Activated naive CD8-positive, alpha-beta T cell treated with anti-CD3 and anti-CD28 coated beads, Interleukin-2, amount 10 ng/mL, durations not matched to agents 7 days and 5 days (primary cell): Measurements from ENCODE around the gene NELL2. TPM values are rescaled to one million over a fixed set of nuclear protein-coding genes. Genes with fewer than 3 reads are reported as not detected.

Source experiments
- ATAC-seq: fragments of 150-1000 bp; cut with Tn5 transposase; one replicate; pipeline ENCODE4 v1.10.0; 2021; ENCODE audit warnings: low read depth, moderate library complexity
- POLR2A ChIA-PET: fragments of 350-600 bp; sonication (Branson Sonifier 250); formaldehyde crosslinking; loops from one replicate; lab custom pipeline; 2021; ENCODE audit warnings: antibody characterized with exemption; lab: Charles Lee
- DNase-seq: peaks from one replicate; pipeline ENCODE4 v3.0.0; 2021
- H3K27ac Mint-ChIP-seq: one replicate; pipeline ENCODE4 v1.8.0; 2022; ENCODE audit warnings: mild to moderate bottlenecking, mixed read lengths
- H3K27me3 Mint-ChIP-seq: one replicate; pipeline ENCODE4 v1.8.0; 2022; ENCODE audit warnings: mild to moderate bottlenecking, moderate library complexity, mixed read lengths
- H3K36me3 Mint-ChIP-seq: one replicate; pipeline ENCODE4 v1.8.0; 2021; ENCODE audit warnings: mild to moderate bottlenecking, mixed read lengths
- H3K4me1 Mint-ChIP-seq: one replicate; pipeline ENCODE4 v1.8.0; 2021; ENCODE audit warnings: mixed read lengths
- H3K4me3 Mint-ChIP-seq: one replicate; pipeline ENCODE4 v1.8.0; 2022; ENCODE audit warnings: mild to moderate bottlenecking, moderate library complexity, mixed read lengths
- H3K9me3 Mint-ChIP-seq: one replicate; pipeline ENCODE4 v1.8.0; 2021; ENCODE audit warnings: mixed read lengths
- total RNA-seq, 2 experiments: library from RNA; stranded (reverse); gene quantifications; one replicate each; pipeline ENCODE4 v1.2.3, GENCODE V29; 2021

The NELL2 gene
- total RNA-seq, 2 experiments from 2014 or later, result 147 to 161 TPM

- Mint-ChIP-seq H3K4me1 (peaks cover 38% of the 10 kb centered on the region), H3K27ac (no peak overlapping the region), H3K27me3 (no peaks in the 10 kb centered on the region), H3K9me3 (no peaks in the 10 kb centered on the region), H3K36me3 (peaks cover 15% of the 10 kb centered on the region), H3K4me3 (no peak overlapping the region)
- peak; percentile 86 for ATAC-seq
- POLR2A ChIA-PET, result interaction anchor here (0.7 to 1.8 kb wide), 4 partner anchors 12 to 63 kb away, joined by 3 to 11 read pairs (median 4); no protein-coding TSS in a partner anchor
- no peak for DNase-seq
Measured at GRCh38 chr12:44812062-44812461, 64.1 kb downstream of the NELL2 start.

- peaks cover 10% of the 10 kb centered on the region for H3K4me1 Mint-ChIP-seq
Measured at GRCh38 chr12:44804068-44804467, 72.0 kb downstream of the NELL2 start.

GRCh38 chr12:44795970-44796369, 80.1 kb downstream of the NELL2 start:
- POLR2A ChIA-PET, result interaction anchor here (1.3 kb wide), 1 partner anchor 80 kb away, joined by 3 read pairs; the partner anchor contains the start of gene NELL2
- Mint-ChIP-seq H3K36me3 (peaks cover 23% of the 10 kb centered on the region), H3K4me3 (no peak overlapping the region), H3K27me3 (no peaks in the 10 kb centered on the region), H3K27ac (no peak overlapping the region), H3K4me1 (peaks cover 4% of the 10 kb centered on the region), H3K9me3 (no peaks in the 10 kb centered on the region)
- DNase-seq (no peak), ATAC-seq (no peak)

More at GRCh38 chr12:44804068-44804467, 72.0 kb downstream of the NELL2 start:
- Mint-ChIP-seq H3K36me3 (peaks cover 17% of the 10 kb centered on the region), H3K4me3 (no peak overlapping the region), H3K27me3 (no peaks in the 10 kb centered on the region), H3K27ac (no peak overlapping the region), H3K9me3 (no peaks in the 10 kb centered on the region)
- POLR2A ChIA-PET, result no interaction called here
- DNase-seq, result no peak
- ATAC-seq, result no peak

GRCh38 chr12:44788731-44789130, 87.4 kb downstream of the NELL2 start:
- POLR2A ChIA-PET, result interaction anchor here (1.0 kb wide), 1 partner anchor 37 kb away, joined by 3 read pairs; no protein-coding TSS in a partner anchor
- Mint-ChIP-seq H3K9me3 (peaks cover 2% of the 10 kb centered on the region), H3K4me1 (peaks cover 6% of the 10 kb centered on the region), H3K4me3 (no peak overlapping the region), H3K27ac (no peak overlapping the region), H3K27me3 (no peaks in the 10 kb centered on the region), H3K36me3 (peaks cover 47% of the 10 kb centered on the region)
- DNase-seq, result no peak
- ATAC-seq, result no peak

- ATAC-seq (no peak), DNase-seq (no peak)
- H3K4me3 Mint-ChIP-seq, result no peak overlapping the region
- no peak overlapping the region for H3K27ac Mint-ChIP-seq
- peaks cover 17% of the 10 kb centered on the region for H3K4me1 Mint-ChIP-seq
- H3K27me3 Mint-ChIP-seq, result no peaks in the 10 kb centered on the region
- POLR2A ChIA-PET, result interaction anchor here (0.7 to 2.1 kb wide), 2 partner anchors 93 to 96 kb away, joined by 3 to 5 read pairs; partner anchors contain the start of gene NELL2
- H3K36me3 Mint-ChIP-seq, result peaks cover 41% of the 10 kb centered on the region
- peaks cover 7% of the 10 kb centered on the region for H3K9me3 Mint-ChIP-seq
Measured at GRCh38 chr12:44780221-44780790, 95.8 kb downstream of the NELL2 start.

GRCh38 chr12:44779766-44780165, 96.3 kb downstream of the NELL2 start:
- no peak for ATAC-seq

GRCh38 chr12:44778863-44779262, 97.3 kb downstream of the NELL2 start:
- Mint-ChIP-seq H3K27me3 (no peaks in the 10 kb centered on the region), H3K4me3 (no peak overlapping the region), H3K9me3 (peaks cover 7% of the 10 kb centered on the region), H3K27ac (no peak overlapping the region), H3K36me3 (peaks cover 31% of the 10 kb centered on the region), H3K4me1 (peaks cover 16% of the 10 kb centered on the region)
- ATAC-seq, result no peak
- DNase-seq, result no peak
- POLR2A ChIA-PET, result no interaction called here

More at GRCh38 chr12:44779766-44780165, 96.3 kb downstream of the NELL2 start:
- DNase-seq, result no peak
- Mint-ChIP-seq H3K4me3 (no peak overlapping the region), H3K9me3 (peaks cover 7% of the 10 kb centered on the region), H3K4me1 (peaks cover 17% of the 10 kb centered on the region), H3K27me3 (no peaks in the 10 kb centered on the region), H3K27ac (no peak overlapping the region), H3K36me3 (peaks cover 37% of the 10 kb centered on the region)
- POLR2A ChIA-PET, result interaction anchor here (0.7 to 2.1 kb wide), 2 partner anchors 94 to 96 kb away, joined by 3 to 5 read pairs; partner anchors contain the start of gene NELL2

GRCh38 chr12:44777044-44777443, 99.1 kb downstream of the NELL2 start:
- DNase-seq, result no peak
- H3K27ac Mint-ChIP-seq, result no peak overlapping the region
- peaks cover 30% of the 10 kb centered on the region for H3K36me3 Mint-ChIP-seq
- H3K4me1 Mint-ChIP-seq, result peaks cover 13% of the 10 kb centered on the region
- peaks cover 4% of the 10 kb centered on the region for H3K9me3 Mint-ChIP-seq
- H3K4me3 Mint-ChIP-seq, result no peak overlapping the region
- H3K27me3 Mint-ChIP-seq, result no peaks in the 10 kb centered on the region
- POLR2A ChIA-PET, result no interaction called here
- ATAC-seq, result no peak

- ATAC-seq (no peak), DNase-seq (no peak)
- POLR2A ChIA-PET, result no interaction called here
- no peak overlapping the region for H3K27ac Mint-ChIP-seq
- H3K4me1 Mint-ChIP-seq, result peaks cover 13% of the 10 kb centered on the region
- no peak overlapping the region for H3K4me3 Mint-ChIP-seq
- H3K36me3 Mint-ChIP-seq, result peaks cover 27% of the 10 kb centered on the region
- peaks cover 1% of the 10 kb centered on the region for H3K9me3 Mint-ChIP-seq
- no peaks in the 10 kb centered on the region for H3K27me3 Mint-ChIP-seq
Measured at GRCh38 chr12:44775901-44776300, 100.2 kb downstream of the NELL2 start.

- DNase-seq, result peak; percentile 66
- Mint-ChIP-seq H3K27me3 (no peaks in the 10 kb centered on the region), H3K27ac (no peak overlapping the region), H3K4me1 (peaks cover 6% of the 10 kb centered on the region), H3K36me3 (peaks cover 17% of the 10 kb centered on the region), H3K4me3 (no peak overlapping the region), H3K9me3 (peaks cover under 1% of the 10 kb centered on the region)
- POLR2A ChIA-PET, result interaction anchor here (0.6 to 1.0 kb wide), 2 partner anchors 51 to 99 kb away, joined by 4 read pairs; no protein-coding TSS in a partner anchor
- ATAC-seq, result no peak
Measured at GRCh38 chr12:44774815-44775411, 101.2 kb downstream of the NELL2 start.

GRCh38 chr12:44771485-44772021, 104.6 kb downstream of the NELL2 start:
- Mint-ChIP-seq H3K9me3 (no peaks in the 10 kb centered on the region), H3K36me3 (peaks cover 16% of the 10 kb centered on the region), H3K4me3 (no peak overlapping the region), H3K27ac (no peak overlapping the region), H3K4me1 (no peaks in the 10 kb centered on the region), H3K27me3 (no peaks in the 10 kb centered on the region)
- ATAC-seq, result no peak
- POLR2A ChIA-PET, result no interaction called here
- DNase-seq, result no peak

GRCh38 chr12:44765796-44766195, 110.3 kb downstream of the NELL2 start:
- no peaks in the 10 kb centered on the region for H3K27me3 Mint-ChIP-seq
- peaks cover 3% of the 10 kb centered on the region for H3K9me3 Mint-ChIP-seq
- no peak for DNase-seq
- peaks cover 32% of the 10 kb centered on the region for H3K36me3 Mint-ChIP-seq
- H3K4me1 Mint-ChIP-seq, result no peaks in the 10 kb centered on the region
- POLR2A ChIA-PET, result no interaction called here
- ATAC-seq, result no peak
- no peak overlapping the region for H3K27ac Mint-ChIP-seq
- no peak overlapping the region for H3K4me3 Mint-ChIP-seq

GRCh38 chr12:44763021-44763420, 113.1 kb downstream of the NELL2 start:
- Mint-ChIP-seq H3K4me3 (no peak overlapping the region), H3K9me3 (peaks cover 9% of the 10 kb centered on the region), H3K27me3 (no peaks in the 10 kb centered on the region), H3K4me1 (peaks cover 3% of the 10 kb centered on the region), H3K36me3 (peaks cover 42% of the 10 kb centered on the region), H3K27ac (no peak overlapping the region)
- DNase-seq (no peak), ATAC-seq (no peak)
- POLR2A ChIA-PET, result no interaction called here
